Pancreas (tissue), 10 donors: Measurements from ENCODE around the gene IL1RL1. TPM values are rescaled to one million over a fixed set of nuclear protein-coding genes. Genes with fewer than 3 reads are reported as not detected.
"Not testable (repeated sequence)": the region's sequence is repeated elsewhere in the genome, so short reads cannot be mapped to it uniquely, and the experiment has no call there.

ENCODE experiments used
- ATAC-seq, 4 donors: fragments of 200-7000 bp; cut with Tn5 transposase; one replicate each; pipeline versions ENCODE4 v1.8.0 to v1.9.1; 2020; ENCODE audit warnings: mild to moderate bottlenecking in 4 of 4, moderate library complexity in 4 of 4
- DNase-seq, 6 donors: peaks; one replicate each; pipeline ENCODE4 v3.0.0-alpha.2; 2020
- FAIRE-seq: peaks from 2 replicates; lab custom pipeline; 2012; peaks lifted over from hg19 to GRCh38; lab: Jason Lieb, UNC
- H3K27ac ChIP-seq, 4 donors: fragments of 200-600 bp; sonication (generic); 1 replicate in 3 of 4; 2 replicates in 1 of 4; pipeline versions ENCODE4 v1.5.0 to v1.8.0; 2020
- H3K27me3 ChIP-seq, 4 donors: fragments of 200-600 bp; one replicate each; pipeline ENCODE4 v1.8.0; 2021
- H3K36me3 ChIP-seq, 3 donors: fragments of 200-600 bp; sonication (generic) in 1 of 3; one replicate each; pipeline versions ENCODE4 v1.5.0 to v1.8.0; 2020 to 2021
- H3K4me1 ChIP-seq, 3 donors: fragments of 200-600 bp; one replicate each; pipeline ENCODE4 v1.8.0; 2021
- H3K4me3 ChIP-seq, 4 donors: fragments of 200-600 bp; sonication (generic) in 2 of 4; one replicate each; pipeline versions ENCODE4 v1.5.0 to v1.8.0; 2020 to 2021
- H3K9me3 ChIP-seq, 4 donors: fragments of 200-600 bp; one replicate each; pipeline ENCODE4 v1.8.0; 2021
- WGBS, 2 donors: extraction: QIAGEN DNeasy Blood & Tissue Kit; methylation state at CpG; one replicate each; pipeline ENCODE4 v1.1.7; 2013; 5-methylcytosine and 5-hydroxymethylcytosine counted together
- intact Hi-C, 3 donors: fragments of 100-400 bp; cut with DNase I; formaldehyde crosslinking; loops; one replicate each; pipeline versions ENCODE4 v1.11.1 to v1.14.2; 2022
- polyA plus RNA-seq, 2 donors: library from polyadenylated mRNA; stranded (reverse); fragments of 200-250 nt; gene quantifications; one replicate each; pipeline ENCODE4 v1.2.3, GENCODE V29; 2013
- total RNA-seq, 6 donors: library from RNA; stranded (reverse); fragmentation: NEBNext Ultra II Directional in 4 of 6; extraction: Animal tissue kit (Norgen Biotek cat#: 25700) in 4 of 6; gene quantifications; one replicate each; pipeline versions ENCODE4 v1.2.1 to v1.2.4, GENCODE V29; 2021 to 2023
- TF ChIP-seq, protein P1 (sequence below), 4 donors: fragments of 200-600 bp; sonication (generic) in 3 of 4; IDR thresholded peaks; one replicate each; pipeline versions ENCODE4 v1.5.0 to v1.8.0; 2021; ENCODE audit warnings: antibody characterized with exemption in 4 of 4
- donor health status: healthy with polysubstance abuse.
- donor health status: DM: no; HTN: no; CAD: no; lungs with moderate emphysema.
- donor health status: DM: no; HTN: no; CAD: no.
- donor health status: control.
- donor health status: control.
- donor health status: Bipolar disorder and iron deficiency.
- donor health status: DM: yes; HTN: yes; CAD: no.
- donor health status: DM: no; HTN: no; CAD: no.
- donor health status: DM: no; HTN: no; CAD: no.
- donor health status: DM: yes; HTN: yes; CAD: no.

Gene IL1RL1
- total and polyA plus RNA-seq, 8 donors: 0.28 to 2.5 (median 1.1) TPM

DNA sequence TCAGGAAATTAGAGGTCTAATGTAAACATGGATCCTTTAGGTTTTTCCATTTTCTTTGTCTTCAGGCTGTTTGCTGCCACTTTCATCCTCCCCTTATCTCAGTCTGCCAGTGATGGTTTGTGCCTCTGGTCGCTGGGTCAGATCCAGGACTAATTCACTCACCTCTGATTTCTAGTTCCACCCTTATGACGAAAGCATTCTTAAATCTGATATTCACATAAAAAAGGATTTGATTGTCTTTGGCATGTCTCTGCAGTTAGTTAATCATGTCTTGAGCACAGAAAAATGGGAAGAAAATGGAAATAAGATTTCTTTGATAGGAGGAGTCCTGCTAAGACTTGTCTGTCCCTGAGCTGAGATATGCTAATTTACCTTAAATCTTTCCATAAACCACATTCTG, 4.6 kb downstream of the IL1RL1 start:
- Histone ChIP-seq H3K27ac (no peak overlapping the region), H3K36me3 (no peaks in the 10 kb centered on the region), H3K9me3 (no peaks in the 10 kb centered on the region), H3K4me3 (no peak overlapping the region), H3K27me3 (no peaks in the 10 kb centered on the region), H3K4me1 (no peaks in the 10 kb centered on the region)
- TF ChIP-seq, protein P1, sequence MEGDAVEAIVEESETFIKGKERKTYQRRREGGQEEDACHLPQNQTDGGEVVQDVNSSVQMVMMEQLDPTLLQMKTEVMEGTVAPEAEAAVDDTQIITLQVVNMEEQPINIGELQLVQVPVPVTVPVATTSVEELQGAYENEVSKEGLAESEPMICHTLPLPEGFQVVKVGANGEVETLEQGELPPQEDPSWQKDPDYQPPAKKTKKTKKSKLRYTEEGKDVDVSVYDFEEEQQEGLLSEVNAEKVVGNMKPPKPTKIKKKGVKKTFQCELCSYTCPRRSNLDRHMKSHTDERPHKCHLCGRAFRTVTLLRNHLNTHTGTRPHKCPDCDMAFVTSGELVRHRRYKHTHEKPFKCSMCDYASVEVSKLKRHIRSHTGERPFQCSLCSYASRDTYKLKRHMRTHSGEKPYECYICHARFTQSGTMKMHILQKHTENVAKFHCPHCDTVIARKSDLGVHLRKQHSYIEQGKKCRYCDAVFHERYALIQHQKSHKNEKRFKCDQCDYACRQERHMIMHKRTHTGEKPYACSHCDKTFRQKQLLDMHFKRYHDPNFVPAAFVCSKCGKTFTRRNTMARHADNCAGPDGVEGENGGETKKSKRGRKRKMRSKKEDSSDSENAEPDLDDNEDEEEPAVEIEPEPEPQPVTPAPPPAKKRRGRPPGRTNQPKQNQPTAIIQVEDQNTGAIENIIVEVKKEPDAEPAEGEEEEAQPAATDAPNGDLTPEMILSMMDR (IDR thresholded peaks at IDR 0.05): no peak
- intact Hi-C loops: no loop called here
- DNase-seq (no peak), ATAC-seq (no peak), FAIRE-seq (no peak)
- 67 to 71% methylated on average over 2 of the region's 2 CpGs for WGBS, 2 donors

- intact Hi-C loops: no loop called here
- no peaks in the 10 kb centered on the region for H3K4me1 ChIP-seq
- no peaks in the 10 kb centered on the region for H3K36me3 ChIP-seq
- no peaks in the 10 kb centered on the region for H3K27me3 ChIP-seq
- WGBS, 2 donors: 14 to 25% methylated on average over 2 of the region's 2 CpGs
- H3K9me3 ChIP-seq: no peaks in the 10 kb centered on the region
- no peak overlapping the region for H3K4me3 ChIP-seq
- no peak overlapping the region for H3K27ac ChIP-seq
- ATAC-seq (no peak), DNase-seq (no peak), FAIRE-seq (no peak)
- TF ChIP-seq, protein P1 (IDR thresholded peaks at IDR 0.05): no peak
Observed at GRCh38 chr2:102317715-102318114, 6.4 kb downstream of the IL1RL1 start.

DNA sequence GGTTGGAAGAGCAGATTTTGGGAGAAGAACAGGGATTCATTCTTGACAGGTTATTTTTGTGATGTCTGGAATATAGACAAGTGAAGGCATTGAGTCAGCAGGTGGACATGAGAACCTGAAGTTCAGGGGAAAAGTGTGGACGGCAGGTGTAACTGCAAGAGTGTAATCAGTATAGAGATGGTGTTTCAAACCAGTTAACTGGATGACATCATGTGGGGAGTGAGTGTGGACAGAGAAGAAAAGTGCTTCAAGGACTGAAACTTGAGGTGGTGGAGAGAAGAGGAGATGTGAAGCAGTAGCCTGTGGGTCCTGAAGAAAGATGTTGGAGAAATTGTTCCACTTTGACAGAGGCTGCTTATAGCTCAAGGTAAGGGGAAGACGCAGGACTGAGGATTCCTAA, 7.1 kb downstream of the IL1RL1 start:
- H3K27ac ChIP-seq: no peak overlapping the region
- H3K4me3 ChIP-seq: no peak overlapping the region
- H3K4me1 ChIP-seq: no peaks in the 10 kb centered on the region
- H3K36me3 ChIP-seq: no peaks in the 10 kb centered on the region
- DNase-seq: no peak
- intact Hi-C loops: no loop called here
- no peaks in the 10 kb centered on the region for H3K27me3 ChIP-seq
- FAIRE-seq: no peak
- 54 to 68% methylated on average over 2 of the region's 2 CpGs for WGBS, 2 donors
- H3K9me3 ChIP-seq: no peaks in the 10 kb centered on the region
- no peak for ATAC-seq
- TF ChIP-seq, protein P1 (IDR thresholded peaks at IDR 0.05): no peak

GRCh38 chr2:102321941-102322719, 10.8 kb downstream of the IL1RL1 start:
- 59 to 82% methylated on average over 6 of the region's 6 CpGs for WGBS, 2 donors
- Histone ChIP-seq H3K4me3 (no peak overlapping the region), H3K36me3 (no peaks in the 10 kb centered on the region), H3K27ac (no peak overlapping the region), H3K27me3 (no peaks in the 10 kb centered on the region), H3K9me3 (no peaks in the 10 kb centered on the region), H3K4me1 (no peaks in the 10 kb centered on the region)
- intact Hi-C loops: no loop called here
- no peak for DNase-seq
- FAIRE-seq: no peak
- no peak for ATAC-seq
- TF ChIP-seq, protein P1 (IDR thresholded peaks at IDR 0.05): no peak

DNA sequence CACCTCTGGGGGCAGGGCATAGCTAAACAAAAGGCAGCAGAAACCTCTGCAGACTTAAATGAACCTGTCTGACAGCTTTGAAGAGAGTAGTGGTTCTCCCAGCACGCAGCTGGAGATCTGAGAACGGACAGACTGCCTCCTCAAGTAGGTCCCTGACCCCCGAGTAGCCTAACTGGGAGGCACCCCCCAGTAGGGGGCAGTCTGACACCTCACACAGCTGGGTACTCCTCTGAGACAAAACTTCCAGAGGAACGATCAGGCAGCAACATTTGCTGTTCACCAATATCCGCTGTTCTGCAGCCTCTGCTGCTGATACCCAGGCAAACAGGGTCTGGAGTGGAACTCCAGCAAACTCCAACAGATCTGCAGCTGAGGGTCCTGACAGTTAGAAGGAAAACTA, 13.6 kb downstream of the IL1RL1 start:
- 54 to 77% methylated on average over 5 of the region's 5 CpGs for WGBS, 2 donors
- H3K27me3 ChIP-seq, H3K9me3 ChIP-seq, H3K36me3 ChIP-seq, ATAC-seq, intact Hi-C loops, H3K4me1 ChIP-seq, DNase-seq, FAIRE-seq, H3K4me3 ChIP-seq, H3K27ac ChIP-seq: not testable (repeated sequence)
